PFSK-1 (cell line): ENCODE data around the gene WDR4.

Experiments used
- POLR2AphosphoS5 ChIP-seq: IDR thresholded peaks from 2 replicates; pipeline ENCODE4 v1.6.1; 2012; ENCODE audit warnings: low read depth, mild to moderate bottlenecking, control low read depth, low read length, moderate library complexity
- SIN3A ChIP-seq: IDR thresholded peaks from 2 replicates; pipeline ENCODE4 v1.6.1; 2012; ENCODE audit warnings: mild to moderate bottlenecking, low read length, moderate library complexity, borderline replicate concordance; ENCODE audit not compliant: insufficient read depth
- TAF1 ChIP-seq: IDR thresholded peaks from 2 replicates; pipeline ENCODE4 v1.6.1; 2012; ENCODE audit warnings: low read length, control low read depth, borderline replicate concordance; ENCODE audit not compliant: insufficient read depth

- TF ChIP-seq POLR2AphosphoS5 (no peak), TAF1 (no peak), SIN3A (no peak)
Measured at GRCh38 chr21:42918291-42918690, 39.0 kb upstream of the WDR4 start.
